Astrocyte (in vitro differentiated cells and primary cell): ENCODE data around the gene ADGRF5. TPM values are rescaled to one million over a fixed set of nuclear protein-coding genes. Genes with fewer than 3 reads are reported as not detected.

Experiments
- DNase-seq: peaks from one replicate; pipeline ENCODE4 v3.0.0-alpha.2; 2010; ENCODE audit warnings: low read depth
- FAIRE-seq: peaks from 2 replicates; lab custom pipeline; 2011; peaks lifted over from hg19 to GRCh38; lab: Jason Lieb, UNC
- H2AFZ ChIP-seq: 2 replicates; pipeline ENCODE4 v1.6.0; 2012; ENCODE audit warnings: low read depth, low read length, inconsistent platforms
- H3K27ac ChIP-seq: 2 replicates; pipeline ENCODE4 v1.5.1; 2011; ENCODE audit warnings: low read depth, low read length, inconsistent platforms
- H3K27me3 ChIP-seq: 2 replicates; pipeline ENCODE4 v1.6.0; 2011; ENCODE audit warnings: low read length, inconsistent platforms; ENCODE audit not compliant: insufficient read depth
- H3K36me3 ChIP-seq: 2 replicates; pipeline ENCODE4 v1.5.1; 2011; ENCODE audit warnings: low read length, inconsistent platforms; ENCODE audit not compliant: insufficient read depth
- H3K4me1 ChIP-seq: 2 replicates; pipeline ENCODE4 v1.5.1; 2011; ENCODE audit warnings: low read length, inconsistent platforms; ENCODE audit not compliant: insufficient read depth
- H3K4me2 ChIP-seq: 2 replicates; pipeline ENCODE4 v1.6.0; 2012; ENCODE audit warnings: low read length, inconsistent platforms
- H3K4me3 ChIP-seq: 2 replicates; pipeline ENCODE4 v1.5.1; 2011; ENCODE audit warnings: low read depth, mild to moderate bottlenecking, low read length, inconsistent platforms; ENCODE audit not compliant: insufficient read depth
- H3K79me2 ChIP-seq: 2 replicates; pipeline ENCODE4 v1.6.0; 2012; ENCODE audit warnings: mild to moderate bottlenecking, low read length, inconsistent platforms; ENCODE audit not compliant: insufficient read depth
- H3K9ac ChIP-seq: 2 replicates; pipeline ENCODE4 v1.6.0; 2012; ENCODE audit warnings: mild to moderate bottlenecking, low read length, inconsistent platforms
- H3K9me3 ChIP-seq: 2 replicates; pipeline ENCODE4 v1.5.1; 2012; ENCODE audit warnings: low read depth, mild to moderate bottlenecking, low read length, inconsistent platforms; ENCODE audit not compliant: insufficient read depth
- H4K20me1 ChIP-seq: 2 replicates; pipeline ENCODE4 v1.6.0; 2012; ENCODE audit warnings: low read length, inconsistent platforms; ENCODE audit not compliant: insufficient read depth
- H3K27ac Mint-ChIP-seq: one replicate; pipeline ENCODE4 v1.8.0; 2021; ENCODE audit warnings: mild to moderate bottlenecking, mixed read lengths; ENCODE audit not compliant: unreplicated experiment
- H3K27me3 Mint-ChIP-seq: one replicate; pipeline ENCODE4 v1.8.0; 2021; ENCODE audit warnings: low read depth, mixed read lengths; ENCODE audit not compliant: unreplicated experiment
- H3K36me3 Mint-ChIP-seq: one replicate; pipeline ENCODE4 v1.8.0; 2021; ENCODE audit warnings: low read depth, mixed read lengths; ENCODE audit not compliant: unreplicated experiment
- H3K4me1 Mint-ChIP-seq: one replicate; pipeline ENCODE4 v1.8.0; 2021; ENCODE audit warnings: low read depth, mixed read lengths; ENCODE audit not compliant: unreplicated experiment
- H3K4me3 Mint-ChIP-seq: one replicate; pipeline ENCODE4 v1.8.0; 2021; ENCODE audit warnings: mild to moderate bottlenecking, moderate library complexity, mixed read lengths; ENCODE audit not compliant: unreplicated experiment
- H3K9me3 Mint-ChIP-seq: one replicate; pipeline ENCODE4 v1.8.0; 2021; ENCODE audit warnings: mild to moderate bottlenecking, mixed read lengths; ENCODE audit not compliant: unreplicated experiment
- EZH2 ChIP-seq: IDR thresholded peaks from 2 replicates; pipeline ENCODE4 v1.6.1; 2012; ENCODE audit warnings: mild to moderate bottlenecking, low read length, inconsistent platforms; ENCODE audit not compliant: insufficient read depth
- total RNA-seq: library from RNA; stranded (reverse); gene quantifications from 2 replicates; pipeline ENCODE4 v1.2.1, GENCODE V29; 2021
- TF ChIP-seq, protein P1 (sequence below): IDR thresholded peaks from 2 replicates; pipeline ENCODE4 v1.5.1; 2011; ENCODE audit warnings: low read depth, mild to moderate bottlenecking, inconsistent platforms, low read length, moderate library complexity; ENCODE audit not compliant: insufficient read depth

ADGRF5 gene
- total RNA-seq, 1 donor from 2014 or later = 0.54 TPM

DNA sequence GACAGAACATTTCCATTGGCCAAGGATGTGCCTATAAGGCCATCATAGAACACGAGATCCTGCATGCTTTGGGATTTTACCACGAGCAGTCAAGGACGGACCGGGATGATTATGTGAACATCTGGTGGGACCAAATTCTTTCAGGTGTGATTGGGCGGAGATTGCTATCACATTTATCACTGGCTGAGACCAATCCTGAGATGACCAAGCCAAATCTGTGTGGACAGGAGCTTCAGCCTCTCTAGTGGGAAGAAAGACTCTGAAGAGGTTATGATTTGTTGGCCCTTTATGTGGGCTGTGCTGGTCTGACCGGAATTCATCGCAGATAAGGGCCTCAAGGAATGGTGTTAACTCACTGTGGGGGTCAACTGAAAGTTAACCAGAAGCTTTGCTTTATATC, 102.2 kb downstream of the ADGRF5 start:
- no peaks in the 10 kb centered on the region for H3K36me3 ChIP-seq
- no peaks in the 10 kb centered on the region for H3K27me3 Mint-ChIP-seq
- no peak overlapping the region for H3K9ac ChIP-seq
- TF ChIP-seq, protein P1, sequence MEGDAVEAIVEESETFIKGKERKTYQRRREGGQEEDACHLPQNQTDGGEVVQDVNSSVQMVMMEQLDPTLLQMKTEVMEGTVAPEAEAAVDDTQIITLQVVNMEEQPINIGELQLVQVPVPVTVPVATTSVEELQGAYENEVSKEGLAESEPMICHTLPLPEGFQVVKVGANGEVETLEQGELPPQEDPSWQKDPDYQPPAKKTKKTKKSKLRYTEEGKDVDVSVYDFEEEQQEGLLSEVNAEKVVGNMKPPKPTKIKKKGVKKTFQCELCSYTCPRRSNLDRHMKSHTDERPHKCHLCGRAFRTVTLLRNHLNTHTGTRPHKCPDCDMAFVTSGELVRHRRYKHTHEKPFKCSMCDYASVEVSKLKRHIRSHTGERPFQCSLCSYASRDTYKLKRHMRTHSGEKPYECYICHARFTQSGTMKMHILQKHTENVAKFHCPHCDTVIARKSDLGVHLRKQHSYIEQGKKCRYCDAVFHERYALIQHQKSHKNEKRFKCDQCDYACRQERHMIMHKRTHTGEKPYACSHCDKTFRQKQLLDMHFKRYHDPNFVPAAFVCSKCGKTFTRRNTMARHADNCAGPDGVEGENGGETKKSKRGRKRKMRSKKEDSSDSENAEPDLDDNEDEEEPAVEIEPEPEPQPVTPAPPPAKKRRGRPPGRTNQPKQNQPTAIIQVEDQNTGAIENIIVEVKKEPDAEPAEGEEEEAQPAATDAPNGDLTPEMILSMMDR = no peak
- TF ChIP-seq EZH2 = no peak
- no peaks in the 10 kb centered on the region for H3K79me2 ChIP-seq
- H3K4me3 ChIP-seq = no peak overlapping the region
- H3K9me3 ChIP-seq = no peaks in the 10 kb centered on the region
- no peak overlapping the region for H3K27ac Mint-ChIP-seq
- DNase-seq (no peak), FAIRE-seq (no peak)
- H3K27ac ChIP-seq = no peak overlapping the region
- H3K9me3 Mint-ChIP-seq = no peaks in the 10 kb centered on the region
- no peak overlapping the region for H2AFZ ChIP-seq
- peaks cover 11% of the 10 kb centered on the region for H3K4me1 Mint-ChIP-seq
- H3K4me2 ChIP-seq = no peak overlapping the region
- no peaks in the 10 kb centered on the region for H3K4me1 ChIP-seq
- H3K36me3 Mint-ChIP-seq = no peaks in the 10 kb centered on the region
- no peaks in the 10 kb centered on the region for H4K20me1 ChIP-seq
- H3K27me3 ChIP-seq = no peaks in the 10 kb centered on the region
- no peak overlapping the region for H3K4me3 Mint-ChIP-seq

DNA sequence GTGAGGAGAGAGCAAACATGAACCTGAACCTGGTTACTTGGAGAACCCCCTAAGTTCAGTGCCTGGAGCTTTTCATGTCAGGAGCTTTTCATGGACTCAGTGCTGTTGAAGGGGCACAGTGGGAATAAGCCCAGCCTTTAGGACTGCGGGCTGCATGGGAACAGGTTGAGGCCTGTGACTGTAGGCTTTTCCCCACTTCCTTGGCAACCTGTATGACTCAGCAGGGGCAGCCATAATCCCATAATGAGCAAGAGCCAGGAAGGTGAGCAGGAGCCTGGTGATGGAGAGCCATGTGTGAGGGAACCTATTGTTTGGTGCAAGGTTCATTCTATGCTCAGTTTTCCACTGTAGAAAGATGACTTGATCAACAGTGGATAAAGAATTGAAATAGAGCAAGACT, 105.1 kb downstream of the ADGRF5 start:
- no peak for DNase-seq
- no peaks in the 10 kb centered on the region for H3K4me1 ChIP-seq
- Mint-ChIP-seq H3K9me3 (no peaks in the 10 kb centered on the region), H3K36me3 (no peaks in the 10 kb centered on the region), H3K4me1 (peaks cover 11% of the 10 kb centered on the region), H3K4me3 (no peak overlapping the region), H3K27me3 (no peaks in the 10 kb centered on the region), H3K27ac (no peak overlapping the region)
- H3K4me3 ChIP-seq = no peak overlapping the region
- no peaks in the 10 kb centered on the region for H3K9me3 ChIP-seq
- no peak for FAIRE-seq
- no peaks in the 10 kb centered on the region for H4K20me1 ChIP-seq
- H3K36me3 ChIP-seq = no peaks in the 10 kb centered on the region
- TF ChIP-seq, protein P1 = no peak
- TF ChIP-seq EZH2 = no peak
- no peak overlapping the region for H2AFZ ChIP-seq
- no peaks in the 10 kb centered on the region for H3K79me2 ChIP-seq
- H3K27ac ChIP-seq = no peak overlapping the region
- no peak overlapping the region for H3K9ac ChIP-seq
- H3K27me3 ChIP-seq = no peaks in the 10 kb centered on the region
- no peak overlapping the region for H3K4me2 ChIP-seq

DNA sequence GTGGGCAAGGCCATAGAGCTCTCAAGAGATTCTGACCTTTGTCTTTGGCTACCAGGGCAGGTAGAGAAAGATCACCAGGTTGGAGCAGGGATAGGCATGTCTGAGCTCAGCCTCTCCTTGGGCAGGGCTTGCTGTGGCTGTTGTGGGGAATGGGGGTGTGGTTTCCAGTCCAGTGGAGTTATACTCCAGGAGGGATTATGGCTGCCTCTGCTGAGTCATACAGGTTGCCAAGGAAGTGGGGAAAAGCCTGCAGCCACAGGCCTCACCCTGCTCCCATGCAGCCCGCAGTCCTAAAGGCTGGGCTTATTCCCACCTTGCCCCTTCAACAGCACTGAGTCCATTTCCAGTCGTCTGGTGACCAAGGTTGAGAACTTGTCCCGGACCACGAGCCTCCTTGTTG, 106.6 kb downstream of the ADGRF5 start:
- FAIRE-seq = no peak
- Histone ChIP-seq H3K4me3 (no peak overlapping the region), H3K9me3 (no peaks in the 10 kb centered on the region), H4K20me1 (no peaks in the 10 kb centered on the region), H3K27me3 (peaks cover 3% of the 10 kb centered on the region), H3K4me2 (no peak overlapping the region), H3K9ac (no peak overlapping the region), H2AFZ (no peak overlapping the region), H3K27ac (no peak overlapping the region), H3K36me3 (no peaks in the 10 kb centered on the region), H3K4me1 (no peaks in the 10 kb centered on the region), H3K79me2 (no peaks in the 10 kb centered on the region)
- DNase-seq = no peak
- Mint-ChIP-seq H3K4me1 (peaks cover 11% of the 10 kb centered on the region), H3K9me3 (no peaks in the 10 kb centered on the region), H3K36me3 (no peaks in the 10 kb centered on the region), H3K27ac (no peak overlapping the region), H3K27me3 (no peaks in the 10 kb centered on the region), H3K4me3 (no peak overlapping the region)
- TF ChIP-seq, protein P1 = no peak
- TF ChIP-seq EZH2 = no peak
